Suprapubic skin (tissue), 4 donors: Measurements from ENCODE around the gene DOCK8.

Experiments
- CTCF ChIP-seq, 2 donors: fragments of 200-600 bp in 1 of 2; fragments of 450-650 bp in 1 of 2; sonication (generic) in 1 of 2; IDR thresholded peaks; one replicate each; pipeline ENCODE4 v1.5.1; 2016 to 2019; ENCODE audit warnings: antibody characterized with exemption in 2 of 2, mild to moderate bottlenecking in 1 of 2, moderate library complexity in 1 of 2
- POLR2A ChIP-seq, 2 donors: fragments of 450-650 bp; IDR thresholded peaks; one replicate each; pipeline ENCODE4 v1.6.1; 2017; ENCODE audit warnings: antibody characterized with exemption in 2 of 2, mild to moderate bottlenecking in 2 of 2, moderate library complexity in 2 of 2
- POLR2AphosphoS5 ChIP-seq, 3 donors: sonication (generic); formaldehyde crosslinking; IDR thresholded peaks; one replicate each; pipeline ENCODE4 v1.6.1; 2017; ENCODE audit warnings: antibody characterized with exemption in 3 of 3

- no peak for TF ChIP-seq CTCF (IDR thresholded peaks at IDR 0.05)
- no peak for TF ChIP-seq POLR2A (IDR thresholded peaks at IDR 0.05)
- no peak for TF ChIP-seq POLR2AphosphoS5 (IDR thresholded peaks at IDR 0.05)
Measured at GRCh38 chr9:374736-375135, 160.1 kb downstream of the DOCK8 start.
